Measurements from ENCODE around the gene RABGAP1L.

- TF ChIP-seq, protein P1, sequence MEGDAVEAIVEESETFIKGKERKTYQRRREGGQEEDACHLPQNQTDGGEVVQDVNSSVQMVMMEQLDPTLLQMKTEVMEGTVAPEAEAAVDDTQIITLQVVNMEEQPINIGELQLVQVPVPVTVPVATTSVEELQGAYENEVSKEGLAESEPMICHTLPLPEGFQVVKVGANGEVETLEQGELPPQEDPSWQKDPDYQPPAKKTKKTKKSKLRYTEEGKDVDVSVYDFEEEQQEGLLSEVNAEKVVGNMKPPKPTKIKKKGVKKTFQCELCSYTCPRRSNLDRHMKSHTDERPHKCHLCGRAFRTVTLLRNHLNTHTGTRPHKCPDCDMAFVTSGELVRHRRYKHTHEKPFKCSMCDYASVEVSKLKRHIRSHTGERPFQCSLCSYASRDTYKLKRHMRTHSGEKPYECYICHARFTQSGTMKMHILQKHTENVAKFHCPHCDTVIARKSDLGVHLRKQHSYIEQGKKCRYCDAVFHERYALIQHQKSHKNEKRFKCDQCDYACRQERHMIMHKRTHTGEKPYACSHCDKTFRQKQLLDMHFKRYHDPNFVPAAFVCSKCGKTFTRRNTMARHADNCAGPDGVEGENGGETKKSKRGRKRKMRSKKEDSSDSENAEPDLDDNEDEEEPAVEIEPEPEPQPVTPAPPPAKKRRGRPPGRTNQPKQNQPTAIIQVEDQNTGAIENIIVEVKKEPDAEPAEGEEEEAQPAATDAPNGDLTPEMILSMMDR (IDR thresholded peaks at IDR 0.05): no peak
- no peak for TF ChIP-seq POLR2A (IDR thresholded peaks at IDR 0.05)
These were observed 715.2 kb downstream of the RABGAP1L start for GRCh38 chr1:174874331-174875053.

Measured in right lobe of liver (tissue), 4 donors.